Ishikawa (cell line): Measurements from ENCODE around the gene ANK3.

Experiments used
- RAD21 ChIP-seq: IDR thresholded peaks from 2 replicates; pipeline ENCODE4 v1.6.1; 2012; ENCODE audit warnings: low read depth
- TF ChIP-seq, protein P1 (sequence below): IDR thresholded peaks from 2 replicates; pipeline ENCODE4 v1.6.1; 2012
- TF ChIP-seq, protein P2 (sequence below): IDR thresholded peaks from 2 replicates; pipeline ENCODE4 v1.6.1; 2012; ENCODE audit warnings: low read depth, mild to moderate bottlenecking

DNA sequence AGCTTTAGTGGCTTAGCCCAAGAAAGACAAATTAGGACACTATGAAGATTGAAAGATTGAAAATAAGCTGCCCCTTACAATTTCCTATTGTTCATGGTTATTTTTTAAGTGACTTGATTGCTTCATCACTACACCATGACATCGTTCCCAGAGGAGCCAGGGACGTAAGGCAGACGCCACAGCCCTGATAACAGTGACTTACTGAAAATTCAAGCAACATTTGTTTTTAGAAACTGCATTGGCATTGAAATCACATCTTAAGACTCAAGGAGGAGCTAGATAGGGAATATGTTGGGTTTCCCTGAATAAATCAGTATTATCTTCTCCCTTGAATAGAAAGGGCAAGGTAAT lies 38.7 kb upstream of the ANK3 start:
- TF ChIP-seq, protein P1, sequence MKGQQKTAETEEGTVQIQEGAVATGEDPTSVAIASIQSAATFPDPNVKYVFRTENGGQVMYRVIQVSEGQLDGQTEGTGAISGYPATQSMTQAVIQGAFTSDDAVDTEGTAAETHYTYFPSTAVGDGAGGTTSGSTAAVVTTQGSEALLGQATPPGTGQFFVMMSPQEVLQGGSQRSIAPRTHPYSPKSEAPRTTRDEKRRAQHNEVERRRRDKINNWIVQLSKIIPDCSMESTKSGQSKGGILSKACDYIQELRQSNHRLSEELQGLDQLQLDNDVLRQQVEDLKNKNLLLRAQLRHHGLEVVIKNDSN = no peak
- TF ChIP-seq, protein P2, sequence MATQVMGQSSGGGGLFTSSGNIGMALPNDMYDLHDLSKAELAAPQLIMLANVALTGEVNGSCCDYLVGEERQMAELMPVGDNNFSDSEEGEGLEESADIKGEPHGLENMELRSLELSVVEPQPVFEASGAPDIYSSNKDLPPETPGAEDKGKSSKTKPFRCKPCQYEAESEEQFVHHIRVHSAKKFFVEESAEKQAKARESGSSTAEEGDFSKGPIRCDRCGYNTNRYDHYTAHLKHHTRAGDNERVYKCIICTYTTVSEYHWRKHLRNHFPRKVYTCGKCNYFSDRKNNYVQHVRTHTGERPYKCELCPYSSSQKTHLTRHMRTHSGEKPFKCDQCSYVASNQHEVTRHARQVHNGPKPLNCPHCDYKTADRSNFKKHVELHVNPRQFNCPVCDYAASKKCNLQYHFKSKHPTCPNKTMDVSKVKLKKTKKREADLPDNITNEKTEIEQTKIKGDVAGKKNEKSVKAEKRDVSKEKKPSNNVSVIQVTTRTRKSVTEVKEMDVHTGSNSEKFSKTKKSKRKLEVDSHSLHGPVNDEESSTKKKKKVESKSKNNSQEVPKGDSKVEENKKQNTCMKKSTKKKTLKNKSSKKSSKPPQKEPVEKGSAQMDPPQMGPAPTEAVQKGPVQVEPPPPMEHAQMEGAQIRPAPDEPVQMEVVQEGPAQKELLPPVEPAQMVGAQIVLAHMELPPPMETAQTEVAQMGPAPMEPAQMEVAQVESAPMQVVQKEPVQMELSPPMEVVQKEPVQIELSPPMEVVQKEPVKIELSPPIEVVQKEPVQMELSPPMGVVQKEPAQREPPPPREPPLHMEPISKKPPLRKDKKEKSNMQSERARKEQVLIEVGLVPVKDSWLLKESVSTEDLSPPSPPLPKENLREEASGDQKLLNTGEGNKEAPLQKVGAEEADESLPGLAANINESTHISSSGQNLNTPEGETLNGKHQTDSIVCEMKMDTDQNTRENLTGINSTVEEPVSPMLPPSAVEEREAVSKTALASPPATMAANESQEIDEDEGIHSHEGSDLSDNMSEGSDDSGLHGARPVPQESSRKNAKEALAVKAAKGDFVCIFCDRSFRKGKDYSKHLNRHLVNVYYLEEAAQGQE = no peak
- no peak for TF ChIP-seq RAD21
